Measurements from ENCODE around the gene CTNND1. TPM values are rescaled to one million over a fixed set of nuclear protein-coding genes. Genes with fewer than 3 reads are reported as not detected.

The CTNND1 gene
- total RNA-seq, 4 donors from 2014 or later: 87.6 to 123 (median 93.8) TPM

DNA sequence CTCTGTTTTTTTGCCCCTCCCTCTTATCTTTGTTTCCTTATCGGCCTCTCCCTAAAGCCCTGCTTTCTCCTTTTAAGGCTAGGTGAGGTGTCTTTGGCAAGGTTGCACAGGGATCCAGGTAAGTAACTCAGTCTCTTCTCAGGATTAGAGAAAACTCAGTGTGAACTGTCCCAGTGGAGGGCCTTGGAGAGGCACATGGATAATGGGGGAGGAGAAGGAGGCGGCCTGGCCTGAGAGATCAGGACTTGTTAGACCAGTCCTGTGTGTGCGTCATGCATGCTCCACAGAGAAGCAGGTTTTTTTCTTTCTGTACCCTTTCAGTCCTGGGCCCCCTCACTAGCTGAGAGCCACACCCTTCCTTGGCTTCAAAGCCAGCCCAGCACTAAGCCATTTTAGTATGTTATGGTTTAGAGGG lies 19.9 kb downstream of the CTNND1 start:
- H3K27me3 ChIP-seq: no peaks in the 10 kb centered on the region
- H3K36me3 ChIP-seq: no peaks in the 10 kb centered on the region
- H3K4me1 ChIP-seq: peaks cover 40 to 99% (median 46%) of the 10 kb centered on the region in 3 donors
- TF ChIP-seq, protein P1, sequence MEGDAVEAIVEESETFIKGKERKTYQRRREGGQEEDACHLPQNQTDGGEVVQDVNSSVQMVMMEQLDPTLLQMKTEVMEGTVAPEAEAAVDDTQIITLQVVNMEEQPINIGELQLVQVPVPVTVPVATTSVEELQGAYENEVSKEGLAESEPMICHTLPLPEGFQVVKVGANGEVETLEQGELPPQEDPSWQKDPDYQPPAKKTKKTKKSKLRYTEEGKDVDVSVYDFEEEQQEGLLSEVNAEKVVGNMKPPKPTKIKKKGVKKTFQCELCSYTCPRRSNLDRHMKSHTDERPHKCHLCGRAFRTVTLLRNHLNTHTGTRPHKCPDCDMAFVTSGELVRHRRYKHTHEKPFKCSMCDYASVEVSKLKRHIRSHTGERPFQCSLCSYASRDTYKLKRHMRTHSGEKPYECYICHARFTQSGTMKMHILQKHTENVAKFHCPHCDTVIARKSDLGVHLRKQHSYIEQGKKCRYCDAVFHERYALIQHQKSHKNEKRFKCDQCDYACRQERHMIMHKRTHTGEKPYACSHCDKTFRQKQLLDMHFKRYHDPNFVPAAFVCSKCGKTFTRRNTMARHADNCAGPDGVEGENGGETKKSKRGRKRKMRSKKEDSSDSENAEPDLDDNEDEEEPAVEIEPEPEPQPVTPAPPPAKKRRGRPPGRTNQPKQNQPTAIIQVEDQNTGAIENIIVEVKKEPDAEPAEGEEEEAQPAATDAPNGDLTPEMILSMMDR (IDR thresholded peaks at IDR 0.05): no peak
- TF ChIP-seq POLR2AphosphoS5 (IDR thresholded peaks at IDR 0.05): no peak
- TF ChIP-seq POLR2A (IDR thresholded peaks at IDR 0.05): no peak
- no peak for TF ChIP-seq EP300 (IDR thresholded peaks at IDR 0.05)
- no peaks in the 10 kb centered on the region for H3K9me3 ChIP-seq
- ATAC-seq: no peak
- peak overlapping the region; percentile 13 to 88 (median 81) for H3K27ac ChIP-seq
- WGBS, 2 donors (ENCODE audit: low coverage in 1 of 2): 22% methylated on average over 2 of the region's 3 CpGs; no CpG with 5 or more reads in 1 of the 2 donors
- H3K4me3 ChIP-seq: no peak overlapping the region

DNA sequence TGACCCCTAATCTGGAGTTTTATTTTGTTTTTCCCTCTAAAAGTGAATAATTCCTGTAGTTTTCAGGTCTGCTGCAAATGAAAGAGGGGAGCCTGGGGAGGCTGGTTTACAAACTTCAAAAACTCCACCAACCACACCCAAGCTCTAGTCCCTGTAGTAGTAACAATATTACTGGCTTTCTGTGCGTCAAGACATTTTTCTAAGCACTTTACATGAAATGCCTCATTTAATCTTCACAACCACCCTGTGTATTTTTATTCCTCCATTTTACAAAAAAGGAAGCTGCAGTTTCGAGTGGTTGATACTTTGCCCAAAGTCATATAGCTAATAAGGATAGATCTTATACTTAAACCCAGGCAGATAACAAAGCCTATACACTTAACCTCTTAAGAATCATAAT lies 23.5 kb downstream of the CTNND1 start:
- Histone ChIP-seq H3K27me3 (no peaks in the 10 kb centered on the region), H3K9me3 (no peaks in the 10 kb centered on the region), H3K36me3 (no peaks in the 10 kb centered on the region), H3K27ac (peak overlapping the region in 1 of 4 donors; percentile 33), H3K4me1 (peaks cover 20 to 99% (median 38%) of the 10 kb centered on the region in 3 donors), H3K4me3 (no peak overlapping the region)
- ATAC-seq: no peak
- WGBS, 2 donors (ENCODE audit: low coverage in 1 of 2): 70 to 78% methylated on average over 2 of the region's 2 CpGs
- no peak for TF ChIP-seq POLR2A (IDR thresholded peaks at IDR 0.05)
- TF ChIP-seq, protein P1 (IDR thresholded peaks at IDR 0.05): no peak
- TF ChIP-seq POLR2AphosphoS5 (IDR thresholded peaks at IDR 0.05): no peak
- TF ChIP-seq EP300 (IDR thresholded peaks at IDR 0.05): no peak

DNA sequence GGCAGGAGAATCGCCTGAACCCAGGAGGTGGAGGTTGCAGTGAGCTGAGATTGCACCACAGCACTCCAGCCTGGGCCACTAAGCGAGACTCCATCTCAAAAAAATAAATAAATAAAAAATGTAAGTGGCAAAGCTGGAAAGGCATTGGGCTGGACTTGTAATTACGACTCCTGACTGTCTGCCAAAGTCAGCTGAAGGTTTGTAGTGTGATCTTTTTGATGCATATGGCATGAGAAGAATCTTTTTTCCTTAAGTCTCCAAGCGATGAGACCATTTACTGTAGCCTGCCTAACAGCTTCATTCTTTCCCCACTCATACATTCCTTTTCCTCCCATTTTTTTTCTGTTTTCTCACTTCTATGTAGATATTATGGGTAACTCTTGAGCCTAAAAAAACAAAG lies 24.8 kb downstream of the CTNND1 start:
- TF ChIP-seq, protein P1 (IDR thresholded peaks at IDR 0.05): no peak
- TF ChIP-seq POLR2A (IDR thresholded peaks at IDR 0.05) (no peak), EP300 (IDR thresholded peaks at IDR 0.05) (no peak), POLR2AphosphoS5 (IDR thresholded peaks at IDR 0.05) (no peak)
- peaks cover 17 to 97% (median 25%) of the 10 kb centered on the region in 3 donors for H3K4me1 ChIP-seq
- H3K4me3 ChIP-seq: no peak overlapping the region
- peaks cover 0 to 3% of the 10 kb centered on the region in 2 donors for H3K36me3 ChIP-seq
- peak overlapping the region; percentile 43 to 60 (median 52) for H3K27ac ChIP-seq
- no peak for ATAC-seq
- WGBS, 2 donors (ENCODE audit: low coverage in 1 of 2): 29 to 76% methylated on average over 3 to 4 of the region's 4 CpGs
- no peaks in the 10 kb centered on the region for H3K9me3 ChIP-seq
- no peaks in the 10 kb centered on the region for H3K27me3 ChIP-seq

DNA sequence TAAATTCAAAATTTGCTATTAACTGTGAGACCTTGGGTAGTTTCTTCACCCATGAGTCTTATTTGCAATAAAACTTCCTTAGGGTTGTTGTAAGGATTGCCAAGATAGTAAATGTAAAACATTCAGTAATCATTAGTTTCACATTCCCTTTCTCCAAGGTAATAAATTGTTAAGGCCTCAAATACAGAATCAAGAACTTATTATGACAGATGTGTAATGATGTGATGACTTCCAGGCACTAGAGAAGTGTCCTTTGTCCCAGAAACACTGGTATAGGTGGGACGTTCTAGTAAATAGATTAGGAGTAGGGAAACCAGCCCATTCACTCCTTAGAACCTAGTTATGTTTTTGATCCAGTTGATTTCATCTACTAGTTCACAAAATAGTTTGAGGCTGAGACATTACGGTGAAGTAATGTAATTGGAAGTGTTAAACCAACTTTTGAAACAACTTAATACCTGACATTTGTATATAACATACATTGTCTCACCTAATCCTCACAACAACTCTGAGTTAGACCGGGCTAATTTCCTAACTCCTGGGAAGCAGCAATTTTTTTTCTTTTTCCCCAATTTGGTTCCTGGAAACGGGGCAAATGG lies 25.5 kb downstream of the CTNND1 start:
- no peak for ATAC-seq
- H3K4me3 ChIP-seq: no peak overlapping the region
- TF ChIP-seq POLR2AphosphoS5 (IDR thresholded peaks at IDR 0.05): no peak
- TF ChIP-seq, protein P1 (IDR thresholded peaks at IDR 0.05): no peak
- no peak for TF ChIP-seq EP300 (IDR thresholded peaks at IDR 0.05)
- TF ChIP-seq POLR2A (IDR thresholded peaks at IDR 0.05): no peak
- no peaks in the 10 kb centered on the region for H3K27me3 ChIP-seq
- H3K9me3 ChIP-seq: no peaks in the 10 kb centered on the region
- WGBS, 2 donors (ENCODE audit: low coverage in 1 of 2): 48 to 69% methylated on average over 4 of the region's 4 CpGs
- peak overlapping the region; percentile 43 to 60 (median 52) for H3K27ac ChIP-seq
- peaks cover 15 to 97% (median 19%) of the 10 kb centered on the region in 3 donors for H3K4me1 ChIP-seq
- peaks cover 0 to 9% of the 10 kb centered on the region in 2 donors for H3K36me3 ChIP-seq

Data from gastroesophageal sphincter (tissue), 4 donors.